ENCODE results near the gene RMDN3.

Gene RMDN3

DNA sequence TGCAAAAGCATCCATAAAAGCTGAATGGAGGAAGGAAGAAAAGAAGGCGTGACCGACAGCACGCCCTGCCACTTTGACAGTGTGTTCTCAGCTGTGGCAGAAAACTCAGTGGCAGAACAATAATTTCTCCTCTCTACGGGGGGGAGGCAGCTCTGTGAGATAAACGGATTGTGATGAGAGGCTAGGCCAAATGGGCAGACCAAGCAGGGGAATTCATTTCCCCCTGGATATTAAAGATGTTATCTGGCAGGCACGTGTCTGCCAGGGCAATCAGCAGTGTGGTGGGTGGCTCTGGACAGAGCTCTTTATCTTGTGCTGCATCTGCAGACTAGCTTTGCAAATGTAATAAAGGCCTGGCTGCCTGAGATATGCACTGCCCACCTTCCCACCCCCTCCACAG lies 1.9 kb upstream of the RMDN3 start:
- DNase-seq (ENCODE audit: low spot score) = no peak

DNA sequence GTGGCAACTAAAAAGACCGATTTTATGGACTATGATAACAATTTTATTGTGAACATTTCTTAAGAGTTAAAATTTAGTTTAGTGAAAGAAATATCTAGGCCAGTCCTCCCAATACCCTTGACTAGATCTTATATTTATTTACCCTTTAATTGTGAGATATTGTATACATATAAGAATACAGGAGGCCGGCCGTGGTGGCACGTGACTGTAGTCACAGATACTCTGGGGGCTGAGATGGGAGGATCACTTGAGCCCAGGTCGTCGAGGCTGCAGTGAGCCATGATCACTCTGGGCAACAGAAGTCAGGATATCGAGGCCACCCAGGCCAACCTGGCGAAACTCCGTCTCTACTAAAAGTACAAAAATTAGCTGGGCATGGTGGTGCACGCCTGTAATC lies 756 bp upstream of the RMDN3 start:
- TF ChIP-seq, protein P1, sequence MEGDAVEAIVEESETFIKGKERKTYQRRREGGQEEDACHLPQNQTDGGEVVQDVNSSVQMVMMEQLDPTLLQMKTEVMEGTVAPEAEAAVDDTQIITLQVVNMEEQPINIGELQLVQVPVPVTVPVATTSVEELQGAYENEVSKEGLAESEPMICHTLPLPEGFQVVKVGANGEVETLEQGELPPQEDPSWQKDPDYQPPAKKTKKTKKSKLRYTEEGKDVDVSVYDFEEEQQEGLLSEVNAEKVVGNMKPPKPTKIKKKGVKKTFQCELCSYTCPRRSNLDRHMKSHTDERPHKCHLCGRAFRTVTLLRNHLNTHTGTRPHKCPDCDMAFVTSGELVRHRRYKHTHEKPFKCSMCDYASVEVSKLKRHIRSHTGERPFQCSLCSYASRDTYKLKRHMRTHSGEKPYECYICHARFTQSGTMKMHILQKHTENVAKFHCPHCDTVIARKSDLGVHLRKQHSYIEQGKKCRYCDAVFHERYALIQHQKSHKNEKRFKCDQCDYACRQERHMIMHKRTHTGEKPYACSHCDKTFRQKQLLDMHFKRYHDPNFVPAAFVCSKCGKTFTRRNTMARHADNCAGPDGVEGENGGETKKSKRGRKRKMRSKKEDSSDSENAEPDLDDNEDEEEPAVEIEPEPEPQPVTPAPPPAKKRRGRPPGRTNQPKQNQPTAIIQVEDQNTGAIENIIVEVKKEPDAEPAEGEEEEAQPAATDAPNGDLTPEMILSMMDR (IDR thresholded peaks at IDR 0.05; ENCODE audit: extremely low read depth, missing control alignments) = no peak
- no peak for DNase-seq (ENCODE audit: low spot score)

More for the DNA sequence above, 1.9 kb upstream of the RMDN3 start:
- TF ChIP-seq, protein P1 (IDR thresholded peaks at IDR 0.05; ENCODE audit: extremely low read depth, missing control alignments) = no peak

DNA sequence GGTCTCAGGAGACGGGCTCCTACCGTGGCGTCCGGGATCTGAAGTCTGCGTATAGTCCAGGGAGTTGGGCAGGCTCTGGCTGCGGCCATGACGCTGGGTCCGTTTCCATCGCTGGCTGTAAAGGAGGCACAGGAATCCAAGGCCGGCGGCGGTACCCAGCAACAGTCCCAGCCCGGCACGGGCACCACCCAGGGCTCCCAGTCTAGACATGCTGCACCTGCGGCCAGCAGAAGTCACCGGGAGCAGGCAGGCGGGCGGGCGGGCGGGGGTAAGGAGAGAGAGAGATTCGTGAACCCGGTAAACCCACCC lies 526 bp downstream of the RMDN3 start:
- TF ChIP-seq, protein P1 (IDR thresholded peaks at IDR 0.05; ENCODE audit: extremely low read depth, missing control alignments) = no peak
- no peak for DNase-seq (ENCODE audit: low spot score)

GRCh38 chr15:40751745-40752144 lies 3.3 kb downstream of the RMDN3 start:
- DNase-seq (ENCODE audit: low spot score) = no peak
- TF ChIP-seq, protein P1 (IDR thresholded peaks at IDR 0.05; ENCODE audit: extremely low read depth, missing control alignments) = no peak

DNA sequence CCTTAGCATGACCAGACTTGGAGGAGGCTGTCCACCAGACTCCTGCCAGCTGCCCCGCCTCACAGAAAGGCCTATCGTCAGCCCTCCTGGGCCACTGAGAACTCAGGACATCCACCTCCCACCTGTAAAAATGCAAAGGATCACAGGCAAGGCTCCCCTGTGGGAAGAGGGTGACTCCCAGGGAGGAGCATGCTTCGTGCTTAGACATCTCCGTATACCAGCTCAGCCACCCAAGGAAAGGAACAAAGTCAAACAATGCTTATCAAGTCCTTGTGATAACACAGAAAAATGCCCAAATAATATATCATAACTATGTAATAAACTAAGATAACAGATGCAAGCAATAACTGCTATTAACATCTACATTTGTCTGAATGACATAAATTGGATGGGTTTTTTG lies 4.2 kb downstream of the RMDN3 start:
- DNase-seq (ENCODE audit: low spot score) = no peak
- TF ChIP-seq, protein P1 (IDR thresholded peaks at IDR 0.05; ENCODE audit: extremely low read depth, missing control alignments) = no peak

GRCh38 chr15:40749151-40749630 lies 5.9 kb downstream of the RMDN3 start:
- TF ChIP-seq, protein P1 (IDR thresholded peaks at IDR 0.05; ENCODE audit: extremely low read depth, missing control alignments) = no peak
- no peak for DNase-seq (ENCODE audit: low spot score)

- TF ChIP-seq, protein P1 (IDR thresholded peaks at IDR 0.05; ENCODE audit: extremely low read depth, missing control alignments) = no peak
- DNase-seq (ENCODE audit: low spot score) = no peak
Measured at GRCh38 chr15:40747685-40748631, 7.1 kb downstream of the RMDN3 start.

All from GM20000 (cell line).